ENCODE data around the gene ZIC5.

The ZIC5 gene

DNA sequence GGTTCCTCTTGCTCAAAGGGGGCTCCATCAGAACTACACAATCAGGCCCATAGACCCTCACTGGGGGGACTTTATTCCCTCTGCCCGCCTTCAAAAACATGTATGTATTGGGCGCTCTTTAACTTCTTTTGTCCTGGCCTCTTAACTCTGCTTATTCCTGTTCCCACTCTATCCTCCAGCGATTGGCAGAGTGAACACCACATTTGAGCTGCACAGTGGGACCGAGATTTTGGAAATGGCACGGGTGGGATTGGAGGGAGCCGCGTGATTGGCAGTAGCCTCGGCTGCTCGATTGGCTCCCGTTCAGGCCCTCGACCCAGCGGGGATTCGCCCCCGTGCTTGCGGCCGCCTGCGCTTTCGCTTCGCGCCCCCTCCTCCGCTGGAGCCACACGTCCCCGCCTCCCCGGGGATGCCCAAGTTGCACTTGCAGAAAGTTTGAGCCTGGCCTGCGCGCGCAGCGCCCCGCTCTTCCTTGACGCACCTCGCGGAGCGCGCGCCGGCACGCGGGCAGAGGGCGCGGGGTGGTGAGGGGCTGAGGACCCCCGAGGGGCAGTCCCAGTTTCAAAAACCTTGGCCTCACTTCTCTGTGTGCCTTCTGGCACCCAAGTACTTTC is at the start of gene ZIC5:
ZIC5 (minus strand) TSS at position 192 of the 614 bp plus-strand sequence; CDS start at position 28, 164 bp downstream.
- DNase-seq = peak; percentile 49 to 71

DNA sequence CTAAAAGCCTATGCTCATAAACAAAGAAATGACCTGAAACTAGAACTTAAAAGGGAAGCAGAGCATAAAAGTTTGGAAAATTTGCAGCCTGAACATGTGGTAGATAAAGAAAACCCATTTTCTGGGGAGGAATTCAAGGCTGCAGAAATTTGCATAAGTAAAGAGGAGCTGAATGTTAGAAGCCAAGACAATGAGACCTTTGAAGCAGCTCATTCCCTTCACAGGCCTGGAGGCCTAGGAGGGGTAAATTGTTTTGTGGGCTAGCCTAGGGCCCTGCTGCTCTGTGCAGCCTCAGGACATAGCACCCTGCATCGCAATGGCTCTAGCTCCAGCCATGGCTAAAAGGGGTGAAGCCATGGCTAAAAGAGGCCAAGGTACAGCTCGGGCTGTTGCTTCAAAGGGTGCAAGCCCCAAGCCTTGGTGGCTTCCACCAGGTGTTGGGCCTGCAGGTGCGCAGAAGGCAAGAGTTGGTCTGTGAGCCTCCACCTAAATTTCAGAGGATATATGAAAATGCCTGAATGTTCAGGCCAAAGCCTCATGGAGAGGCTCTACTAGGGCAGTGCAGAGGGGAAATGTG is 48.3 kb upstream of the ZIC5 start:
- no peak for DNase-seq

DNA sequence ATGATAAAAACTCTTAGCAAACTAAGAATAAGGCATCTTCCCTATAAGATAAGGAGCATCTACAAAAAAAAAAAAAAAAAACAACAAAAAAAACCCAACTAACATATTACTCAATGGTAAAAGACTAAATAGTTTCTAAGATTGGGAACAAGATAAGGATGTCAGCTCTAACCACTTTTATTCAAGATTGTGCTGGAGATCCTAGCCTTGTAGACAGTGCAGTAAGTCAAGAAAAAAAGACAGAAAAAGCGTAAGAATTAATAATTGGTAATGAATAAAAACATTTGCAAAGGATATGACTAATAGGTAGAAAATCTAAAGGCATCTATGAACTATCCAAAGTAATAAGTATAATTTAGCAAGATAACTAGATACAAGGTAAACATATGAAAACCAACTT is 43.1 kb upstream of the ZIC5 start:
- DNase-seq = no peak

DNA sequence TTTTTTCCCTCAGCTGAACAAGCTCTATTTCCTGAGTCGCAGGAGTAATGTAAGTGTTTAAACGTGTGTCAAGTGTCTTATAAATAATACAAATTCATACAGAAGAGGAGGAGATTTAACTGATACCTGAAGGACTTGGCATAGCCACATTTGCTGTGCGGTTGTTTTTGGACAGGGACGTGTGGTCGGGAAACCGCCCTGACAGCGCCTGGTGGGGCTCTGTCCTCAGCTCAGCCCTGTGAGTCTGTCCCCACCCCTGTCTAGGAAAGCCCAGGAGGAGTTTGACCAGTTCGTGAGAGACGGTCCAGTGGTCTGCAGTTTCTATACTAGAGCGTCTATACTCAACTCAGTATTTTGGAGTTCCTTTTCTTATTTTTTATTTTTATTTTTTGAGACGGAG is 26.7 kb upstream of the ZIC5 start:
- peak in 1 of 2 experiments; percentile 53 for DNase-seq

DNA sequence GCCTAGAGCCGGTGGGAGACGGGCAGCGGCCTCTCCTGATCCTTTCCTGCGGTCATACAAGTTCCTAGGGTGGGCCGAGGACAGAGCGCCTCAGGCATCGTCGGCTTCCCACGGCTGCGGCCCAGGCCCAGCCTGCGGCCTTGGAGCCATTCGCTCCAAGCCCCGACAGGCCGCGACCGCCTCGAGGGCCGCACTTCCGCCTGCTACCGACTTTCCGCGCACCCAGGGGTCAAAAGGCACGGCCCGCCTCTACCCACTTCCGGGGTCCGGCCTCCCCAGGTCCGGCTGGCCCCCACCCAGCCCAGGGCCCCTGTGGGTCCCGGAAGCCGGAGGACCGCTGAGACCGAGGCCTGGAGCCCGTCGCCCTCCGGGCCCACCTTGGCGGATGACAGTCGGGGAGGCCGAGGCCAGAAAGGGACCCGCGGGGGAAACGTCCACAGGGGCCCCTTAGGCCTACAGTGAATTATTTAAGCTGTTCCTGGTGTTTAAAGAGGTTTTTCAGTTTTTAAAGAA is 26.2 kb upstream of the ZIC5 start:
- DNase-seq = peak in 1 of 2 experiments; percentile 49

DNA sequence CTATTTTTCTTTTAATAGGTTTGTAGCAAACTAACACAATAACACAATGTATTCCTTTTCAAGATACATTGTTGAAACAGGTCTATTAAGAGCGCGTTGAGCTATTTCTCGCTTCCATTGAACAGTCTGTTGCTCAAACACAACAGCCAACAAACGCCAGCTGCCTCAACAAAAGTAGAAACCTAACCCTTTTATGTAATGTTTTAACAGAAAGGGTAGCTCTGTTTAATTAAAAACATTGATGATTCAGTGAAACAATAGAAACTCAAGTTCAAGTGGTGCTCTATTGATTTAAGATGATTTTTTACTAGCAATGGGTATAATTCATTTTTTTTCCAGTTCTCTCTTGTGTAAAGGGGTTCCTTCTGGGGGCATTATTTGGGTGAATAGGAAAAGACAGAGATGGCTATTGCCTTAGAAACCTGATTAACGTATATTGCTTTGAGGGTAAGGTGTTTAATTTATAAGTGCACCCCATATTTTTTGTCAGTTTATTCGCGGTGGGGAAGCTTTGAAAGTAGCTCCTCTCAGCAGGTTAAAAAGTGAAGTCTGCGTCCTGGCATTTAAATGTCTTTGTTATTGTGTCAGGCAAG is 24.9 kb upstream of the ZIC5 start:
- DNase-seq = peak; percentile 91 to 99

DNA sequence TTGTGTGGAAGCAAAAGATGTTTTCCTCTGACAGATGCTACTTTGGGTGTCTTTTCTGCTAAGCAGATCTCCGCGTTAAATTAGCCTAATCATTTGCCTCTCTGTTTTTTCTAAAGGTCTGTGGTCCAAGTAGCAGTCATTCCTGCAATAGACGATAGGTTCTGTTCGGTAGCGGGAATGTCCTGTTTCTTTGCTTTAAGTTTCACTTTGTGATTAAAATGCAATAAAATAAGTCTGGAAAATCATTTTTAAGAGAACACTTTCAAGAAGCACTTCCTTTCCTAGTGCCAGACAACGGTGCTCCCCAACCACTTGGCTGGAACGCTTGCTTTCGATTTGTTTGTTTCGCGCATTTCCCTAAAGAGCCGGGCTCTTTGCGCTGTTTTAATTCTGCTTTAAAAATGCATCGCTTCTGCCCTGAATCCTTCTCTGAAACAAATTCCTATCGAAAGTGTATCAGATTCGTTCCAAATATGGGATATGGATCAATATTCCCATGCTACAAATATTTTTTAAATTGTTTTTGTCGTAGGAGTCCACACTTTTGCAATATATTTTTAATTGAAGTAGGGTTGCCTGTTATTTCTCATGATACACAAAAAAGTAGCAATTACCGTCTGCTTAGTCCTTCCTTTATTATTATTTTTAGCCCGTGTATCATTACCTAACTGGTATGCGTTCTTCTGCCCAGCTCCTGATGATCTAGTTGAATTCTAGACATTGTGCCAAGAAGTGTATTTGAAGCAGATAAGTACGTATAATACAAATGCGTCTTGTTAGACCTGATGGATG is 24.2 kb upstream of the ZIC5 start:
- DNase-seq = peak; percentile 81 to 89

DNA sequence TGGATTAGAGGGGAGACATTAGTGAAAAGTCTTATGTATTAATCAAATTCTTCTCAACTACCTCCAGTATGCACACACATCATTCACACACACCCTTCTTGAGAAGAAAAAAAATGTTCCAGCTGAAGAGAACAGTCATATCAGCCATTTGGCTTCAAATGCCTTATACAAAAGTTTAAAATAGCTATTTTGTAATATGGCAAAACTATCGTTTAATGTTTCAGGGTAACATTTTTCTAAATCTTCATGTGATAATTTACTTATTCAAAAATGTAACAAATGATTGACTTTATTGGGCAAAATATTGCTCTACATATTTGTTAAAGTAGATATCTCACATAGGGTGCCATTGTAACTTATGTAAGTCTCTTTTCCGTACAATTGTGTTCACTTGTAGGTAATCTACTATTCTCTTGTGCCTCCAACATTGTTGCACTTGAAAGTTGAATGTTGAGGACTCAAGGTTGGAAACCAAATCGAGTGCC is 23.6 kb upstream of the ZIC5 start:
- DNase-seq = peak in 1 of 2 experiments; percentile 68

DNA sequence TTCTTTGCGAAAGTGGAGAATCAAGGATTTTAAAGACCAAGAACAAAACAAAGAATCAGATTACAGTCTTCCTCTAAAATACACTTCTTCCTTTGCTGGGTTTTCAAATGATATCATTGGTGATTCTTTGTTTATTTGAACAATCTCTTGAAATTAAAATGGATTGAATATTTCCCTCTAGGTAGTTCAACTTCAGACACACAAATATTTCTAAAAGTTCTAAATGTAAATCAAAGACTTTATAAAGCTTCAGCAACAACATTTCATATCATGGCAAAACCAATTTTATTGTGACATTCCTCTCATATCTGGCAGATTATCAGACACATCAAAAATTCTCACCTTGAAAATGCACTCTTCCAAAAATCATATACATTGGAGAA is 23.1 kb upstream of the ZIC5 start:
- no peak for DNase-seq

DNA sequence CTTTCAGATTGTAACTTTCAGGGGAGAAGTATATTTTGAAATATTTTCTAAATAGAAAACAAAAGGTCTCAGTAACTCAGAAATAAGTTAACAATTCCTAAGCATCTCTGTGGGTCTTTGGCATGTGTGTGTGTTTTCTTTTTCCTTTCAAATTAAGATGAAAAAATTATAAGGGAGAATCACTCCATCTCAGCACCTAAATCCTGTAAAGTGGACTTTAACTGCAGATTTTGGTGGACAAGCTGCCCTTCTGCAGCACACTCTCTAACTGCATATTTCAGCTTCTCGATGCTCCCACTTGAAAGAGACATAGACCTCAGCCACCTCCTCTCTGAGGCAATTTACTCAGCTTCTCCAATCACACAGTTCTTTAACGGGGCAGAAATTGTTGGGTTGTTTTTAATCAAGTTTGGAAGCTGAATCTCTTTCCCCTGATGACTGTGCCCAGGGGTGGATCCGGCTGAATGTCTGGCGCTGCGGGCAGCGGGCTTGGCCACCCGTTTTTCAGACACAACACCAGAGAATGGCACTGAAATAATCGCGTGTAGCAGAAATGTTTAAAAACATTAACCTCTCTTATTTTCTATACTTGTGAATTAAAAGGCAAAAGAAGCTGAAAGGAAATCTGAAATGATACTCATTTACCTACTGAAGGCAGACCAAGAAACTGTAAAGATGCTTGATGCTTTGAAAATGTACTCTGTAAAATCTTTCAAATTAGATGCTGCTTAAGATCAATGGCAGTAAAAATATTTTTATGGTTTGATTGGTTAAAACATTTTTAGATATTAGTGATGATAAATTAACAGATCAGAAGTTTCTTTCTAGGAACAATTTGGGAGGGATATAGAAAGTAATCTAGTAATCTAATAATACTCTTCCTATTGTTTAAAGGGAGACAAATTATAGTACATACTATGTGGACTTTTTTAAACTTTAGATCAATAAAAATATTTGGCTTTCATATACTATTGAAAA is 22.4 kb upstream of the ZIC5 start:
- peak; percentile 22 to 41 for DNase-seq

DNA sequence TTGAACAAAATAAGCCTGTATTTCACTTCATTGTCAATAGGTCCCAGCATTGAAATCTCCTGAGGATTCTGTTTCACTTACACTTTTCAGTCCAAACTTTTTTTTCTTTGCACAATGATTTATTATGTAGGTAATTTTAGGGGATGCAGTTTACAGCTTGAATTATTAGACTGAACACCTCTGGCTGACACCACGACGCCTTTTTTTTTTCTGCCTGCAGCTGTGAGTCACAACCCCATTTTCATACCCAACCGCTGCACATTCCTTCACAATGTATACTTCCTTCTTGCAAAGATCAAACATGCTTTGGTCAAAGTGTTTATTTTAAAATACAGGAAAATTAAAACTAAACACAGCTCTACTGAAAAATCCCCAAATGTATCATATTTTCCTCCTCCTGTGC is 21.4 kb upstream of the ZIC5 start:
- peak; percentile 33 to 58 for DNase-seq

DNA sequence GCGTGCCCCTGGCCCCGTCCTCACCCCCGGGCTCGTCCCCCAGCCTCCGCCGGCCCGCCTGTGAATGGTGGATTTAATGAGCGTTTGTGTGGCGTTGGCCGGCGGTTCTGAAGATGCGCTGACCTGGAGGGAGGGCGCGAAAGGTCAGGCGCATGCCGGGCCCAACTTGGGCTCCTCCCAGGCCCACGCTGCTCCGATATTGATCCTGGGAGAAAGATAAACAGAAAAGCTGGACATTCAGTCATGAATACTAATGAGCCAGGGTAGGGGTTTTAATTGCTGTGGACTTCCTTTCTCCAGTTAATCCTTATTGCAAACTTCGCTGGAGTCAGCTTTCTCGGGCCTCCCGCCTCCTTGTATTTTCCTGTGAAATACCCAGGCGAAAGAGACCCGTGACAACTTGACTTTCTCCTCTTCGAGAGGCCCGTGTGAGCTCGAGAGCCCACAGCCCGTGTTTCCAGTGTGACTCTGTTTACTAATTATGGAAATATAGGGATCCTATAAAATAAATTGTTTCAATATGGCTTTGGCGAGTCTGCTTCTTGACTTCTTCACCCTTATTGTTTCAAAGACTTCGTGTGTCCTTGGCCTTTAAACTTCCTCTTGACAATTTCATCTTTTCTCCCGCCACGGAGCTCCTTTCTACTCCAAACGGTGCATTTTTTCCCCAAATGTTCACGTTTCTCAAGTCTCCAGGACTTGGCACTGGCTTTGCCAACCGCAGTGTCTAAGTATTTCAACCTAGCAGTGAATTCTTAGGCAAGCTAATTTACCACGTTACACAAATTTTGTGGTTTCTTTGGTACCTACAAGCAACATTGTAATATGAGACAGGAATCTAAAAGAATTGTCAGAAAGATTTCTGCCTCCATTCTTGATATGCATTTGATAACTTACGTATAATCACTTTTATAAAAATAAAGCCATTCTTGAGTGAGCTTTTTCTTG is 20.5 kb upstream of the ZIC5 start:
- DNase-seq = no peak

DNA sequence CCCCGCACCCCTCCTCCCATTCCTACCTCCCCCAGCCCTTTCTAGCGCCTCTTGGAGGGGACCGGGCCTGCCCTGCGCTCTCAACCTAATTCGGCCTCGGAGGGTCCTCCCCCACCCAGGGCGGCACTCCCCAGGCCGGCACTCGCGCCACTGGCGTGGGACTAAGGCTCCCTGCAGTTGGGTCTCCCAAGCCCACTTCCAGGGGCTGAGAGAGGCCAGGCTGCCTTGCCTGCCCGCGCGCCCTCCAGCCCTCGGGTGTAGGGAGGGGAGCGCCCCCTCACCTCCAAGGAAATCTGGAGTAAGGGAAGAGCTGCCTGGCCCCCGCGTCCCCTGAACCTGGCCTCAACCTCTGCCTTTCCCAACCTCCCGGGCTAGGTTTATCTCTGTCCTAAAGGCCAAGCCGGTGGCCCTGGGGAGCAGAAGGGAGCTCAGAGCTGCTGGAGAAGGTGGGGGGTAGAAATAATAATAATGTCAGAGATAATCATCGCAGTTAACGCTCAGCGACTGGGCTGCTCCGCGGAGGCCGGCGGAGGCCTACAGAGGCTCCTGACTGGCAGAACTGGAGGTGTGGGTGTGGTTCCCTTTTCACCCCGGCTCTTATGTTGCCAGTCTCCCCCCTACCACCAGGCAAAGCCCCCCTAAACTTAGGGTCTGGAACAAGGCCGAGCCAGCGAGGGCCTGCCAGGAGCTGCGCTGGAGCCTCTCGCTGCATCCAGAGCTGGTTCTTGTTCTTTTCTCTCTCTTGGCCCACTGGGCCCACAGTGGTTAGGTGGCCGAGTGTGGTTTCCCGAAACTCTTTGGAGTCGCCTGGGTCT is 19.7 kb upstream of the ZIC5 start:
- peak; percentile 59 to 83 for DNase-seq

DNA sequence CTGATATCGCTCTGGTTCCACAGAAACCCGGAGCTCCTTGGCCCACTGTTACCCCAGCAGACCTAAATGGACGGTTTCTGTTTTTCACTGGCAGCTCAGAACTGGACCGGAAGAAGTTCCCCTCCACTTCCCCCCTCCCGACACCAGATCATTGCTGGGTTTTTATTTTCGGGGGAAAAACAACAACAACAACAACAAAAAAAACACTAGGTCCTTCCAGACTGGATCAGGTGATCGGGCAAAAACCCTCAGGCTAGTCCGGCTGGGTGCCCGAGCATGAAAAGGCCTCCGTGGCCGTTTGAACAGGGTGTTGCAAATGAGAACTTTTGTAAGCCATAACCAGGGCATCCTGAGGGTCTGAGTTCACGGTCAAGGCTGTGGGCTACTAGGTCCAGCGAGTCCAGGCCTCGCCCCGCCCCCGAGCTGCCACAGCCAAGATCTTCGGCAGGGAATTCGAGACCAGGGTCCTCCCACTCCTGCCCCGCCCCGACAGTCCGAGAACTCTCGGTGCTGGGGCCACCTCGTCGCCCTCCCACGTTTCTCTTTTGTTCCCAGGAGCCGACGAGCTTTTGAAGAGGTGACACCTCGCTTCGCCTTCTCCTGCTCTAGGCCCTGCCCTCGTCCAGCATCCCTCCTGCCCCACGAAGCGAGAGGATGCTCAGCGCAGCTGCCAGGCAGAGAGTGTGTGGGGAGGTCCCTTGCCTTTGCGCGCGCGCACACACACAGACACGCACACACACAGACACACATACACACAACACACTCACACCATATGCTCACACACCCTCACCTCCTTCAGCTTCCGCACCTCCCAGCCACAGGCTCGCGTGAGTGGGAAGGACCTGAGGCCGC is 18.8 kb upstream of the ZIC5 start:
- peak; percentile 79 to 88 for DNase-seq

DNA sequence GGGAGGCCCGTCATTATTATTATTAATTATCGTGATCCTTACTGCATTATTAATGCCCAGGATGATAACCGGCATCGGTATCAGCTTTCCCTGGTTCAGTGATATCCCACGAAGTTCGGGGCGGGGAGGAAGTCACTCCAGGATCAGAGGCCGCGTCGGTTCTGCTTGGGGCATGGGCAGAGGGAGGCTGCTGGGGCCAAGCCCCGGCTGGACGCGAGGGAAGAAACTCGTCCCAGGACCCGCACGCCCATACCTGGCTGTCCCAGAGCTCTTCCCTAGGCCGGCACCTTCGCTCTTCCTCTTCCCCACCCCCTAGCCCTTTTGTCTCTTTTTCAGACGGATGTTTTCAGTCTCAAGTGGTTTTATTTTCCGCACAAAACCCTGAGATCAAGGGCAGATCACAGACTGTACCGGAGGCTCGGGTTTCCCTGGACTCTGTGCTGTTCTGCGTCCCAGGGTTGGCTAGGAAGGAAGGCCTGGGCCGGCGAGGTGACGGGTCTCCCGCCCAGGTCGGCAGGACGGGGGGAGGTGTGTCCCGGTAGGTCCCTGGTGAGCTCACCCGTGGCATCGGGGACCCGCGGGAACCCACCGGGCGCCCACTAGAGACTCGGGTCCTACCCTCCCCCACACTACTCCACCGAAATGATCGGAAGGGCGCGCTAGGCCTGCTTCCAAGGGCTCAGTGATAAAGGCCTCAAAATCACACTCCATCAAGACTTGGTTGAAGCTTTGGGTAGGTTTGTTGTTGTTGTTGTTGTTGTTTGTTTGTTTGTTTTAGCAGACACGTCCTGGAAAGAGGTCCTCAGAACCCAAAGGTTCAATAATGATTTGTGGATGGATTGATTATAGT is 17.9 kb upstream of the ZIC5 start:
- peak; percentile 43 to 59 for DNase-seq

DNA sequence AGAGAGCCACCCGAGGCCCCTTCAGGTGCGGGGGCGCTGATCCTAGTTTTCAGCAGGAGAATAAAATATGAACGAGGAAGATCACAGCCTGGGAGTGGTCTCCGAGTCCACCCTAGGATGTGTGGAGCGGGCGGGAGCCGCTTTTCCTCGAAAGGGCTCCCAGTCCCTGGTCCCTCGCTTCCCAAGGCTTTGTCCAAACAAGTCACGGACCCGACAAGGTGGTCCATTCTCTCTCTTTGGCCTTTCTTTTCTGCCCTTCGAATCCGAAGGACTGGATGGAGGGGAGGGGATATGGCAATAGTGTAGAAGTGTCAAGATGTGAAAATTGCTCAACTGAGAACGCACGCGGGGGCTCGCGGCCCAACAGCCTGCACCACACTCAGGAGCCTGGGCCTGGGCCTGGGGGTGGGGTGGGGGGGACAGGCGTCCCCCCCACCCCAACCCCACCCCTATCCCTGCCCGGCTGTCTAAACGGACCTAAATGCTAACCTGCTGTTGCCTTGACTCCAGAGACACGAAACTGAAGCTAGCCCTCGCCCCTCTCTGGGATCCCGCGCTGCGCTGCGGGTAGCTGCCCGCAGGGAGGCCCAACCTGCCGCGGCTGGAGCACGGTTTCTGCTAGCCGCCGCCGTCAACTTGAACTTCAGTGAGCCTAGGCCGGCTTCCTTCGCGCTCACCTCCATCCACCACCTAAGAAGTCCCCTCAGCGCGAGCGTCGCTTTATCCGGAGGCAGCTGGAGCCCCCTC is 17.1 kb upstream of the ZIC5 start:
- peak; percentile 65 to 85 for DNase-seq
